H9 (cell line): ENCODE measurements around the gene BPIFB4. TPM values are rescaled to one million over a fixed set of nuclear protein-coding genes. Genes with fewer than 3 reads are reported as not detected.
"Not testable (repeated sequence)": the region's sequence is repeated elsewhere in the genome, so short reads cannot be mapped to it uniquely, and the experiment has no call there.

Source experiments
- DNase-seq: peaks from one replicate; pipeline ENCODE4 v3.0.0-alpha.2; 2017
- H2AFZ ChIP-seq: one replicate; pipeline ENCODE4 v1.6.1; 2013; ENCODE audit warnings: mild to moderate bottlenecking, low read length, control low read depth, moderate library complexity
- H2AK5ac ChIP-seq: 2 replicates; pipeline ENCODE4 v1.6.1; 2013; ENCODE audit warnings: low read length, control low read depth, mixed read lengths; ENCODE audit not compliant: insufficient read length
- H2BK120ac ChIP-seq: one replicate; pipeline ENCODE4 v1.6.1; 2013; ENCODE audit warnings: low read depth, mild to moderate bottlenecking, low read length, control low read depth, inconsistent platforms; ENCODE audit not compliant: poor library complexity, severe bottlenecking
- H2BK12ac ChIP-seq: 2 replicates; pipeline ENCODE4 v1.6.1; 2013; ENCODE audit warnings: low read length, control low read depth, mixed read lengths, low read depth; ENCODE audit not compliant: insufficient read length
- H2BK15ac ChIP-seq: 2 replicates; pipeline ENCODE4 v1.6.1; 2013; ENCODE audit warnings: low read depth, low read length, control low read depth
- H2BK20ac ChIP-seq: one replicate; pipeline ENCODE4 v1.6.1; 2013; ENCODE audit warnings: low read depth, mild to moderate bottlenecking, low read length, control low read depth, inconsistent platforms; ENCODE audit not compliant: poor library complexity, severe bottlenecking
- H2BK5ac ChIP-seq: 2 replicates; pipeline ENCODE4 v1.6.1; 2013; ENCODE audit warnings: low read length, control low read depth, mixed read lengths; ENCODE audit not compliant: insufficient read length
- H3K14ac ChIP-seq: 2 replicates; pipeline ENCODE4 v1.6.1; 2013; ENCODE audit warnings: low read length, control low read depth; ENCODE audit not compliant: insufficient read depth
- H3K18ac ChIP-seq: 2 replicates; pipeline ENCODE4 v1.6.1; 2013; ENCODE audit warnings: low read depth, mild to moderate bottlenecking, mixed read lengths, low read length, control low read depth; ENCODE audit not compliant: insufficient read length
- H3K23ac ChIP-seq: 2 replicates; pipeline ENCODE4 v1.6.1; 2013; ENCODE audit warnings: low read length, control low read depth, mixed read lengths, low read depth; ENCODE audit not compliant: insufficient read length
- H3K23me2 ChIP-seq: 2 replicates; pipeline ENCODE4 v1.6.1; 2013; ENCODE audit warnings: low read depth, mild to moderate bottlenecking, mixed read lengths, low read length, control low read depth; ENCODE audit not compliant: insufficient read length, poor library complexity, severe bottlenecking
- H3K27ac ChIP-seq: 2 replicates; pipeline ENCODE4 v1.5.1; 2013; ENCODE audit warnings: low read length, control low read depth, mixed read lengths, low read depth; ENCODE audit not compliant: insufficient read length
- H3K27me3 ChIP-seq: 2 replicates; pipeline ENCODE4 v1.6.1; 2013; ENCODE audit warnings: low read length, control low read depth, inconsistent platforms; ENCODE audit not compliant: insufficient read depth
- H3K4ac ChIP-seq: 2 replicates; pipeline ENCODE4 v1.6.1; 2013; ENCODE audit warnings: low read depth, mild to moderate bottlenecking, control low read depth, inconsistent platforms, low read length, moderate library complexity
- H3K4me1 ChIP-seq: 2 replicates; pipeline ENCODE4 v1.6.1; 2013; ENCODE audit warnings: low read length, control low read depth, inconsistent platforms; ENCODE audit not compliant: insufficient read depth
- H3K4me2 ChIP-seq: 2 replicates; pipeline ENCODE4 v1.6.1; 2013; ENCODE audit warnings: low read length, control low read depth, mixed read lengths; ENCODE audit not compliant: insufficient read length, insufficient read depth
- H3K56ac ChIP-seq: 2 replicates; pipeline ENCODE4 v1.6.1; 2013; ENCODE audit warnings: low read depth, mild to moderate bottlenecking, mixed read lengths, low read length, control low read depth; ENCODE audit not compliant: insufficient read length
- H3K79me1 ChIP-seq: 2 replicates; pipeline ENCODE4 v1.6.1; 2013; ENCODE audit warnings: low read depth, mild to moderate bottlenecking, moderate library complexity, low read length, control low read depth, inconsistent platforms; ENCODE audit not compliant: insufficient read depth, poor library complexity, severe bottlenecking
- H3K79me2 ChIP-seq: 2 replicates; pipeline ENCODE4 v1.6.1; 2013; ENCODE audit warnings: low read length, control low read depth, inconsistent platforms; ENCODE audit not compliant: insufficient read depth
- H3K9ac ChIP-seq: 2 replicates; pipeline ENCODE4 v1.6.1; 2013; ENCODE audit warnings: low read length, control low read depth, mixed read lengths; ENCODE audit not compliant: insufficient read length; ENCODE audit errors: extremely low read depth
- H3K9me3 ChIP-seq: one replicate; pipeline ENCODE4 v1.6.1; 2013; ENCODE audit warnings: low read depth, low read length, inconsistent platforms; ENCODE audit not compliant: control insufficient read depth
- H3T11ph ChIP-seq: one replicate; pipeline ENCODE4 v1.6.1; 2013; ENCODE audit warnings: mild to moderate bottlenecking, low read length, control low read depth, inconsistent platforms
- H4K20me1 ChIP-seq: one replicate; pipeline ENCODE4 v1.6.1; 2013; ENCODE audit not compliant: control insufficient read depth, insufficient read length, insufficient read depth
- H4K5ac ChIP-seq: 2 replicates; pipeline ENCODE4 v1.6.1; 2013; ENCODE audit warnings: low read depth, mild to moderate bottlenecking, mixed read lengths, low read length, control low read depth; ENCODE audit not compliant: insufficient read length
- H4K8ac ChIP-seq: replicated peaks from 2 replicates; pipeline ENCODE4 v1.6.1; 2013; ENCODE audit warnings: low read length, control low read depth, mixed read lengths, low read depth; ENCODE audit not compliant: insufficient read length
- H4K91ac ChIP-seq: 2 replicates; pipeline ENCODE4 v1.6.1; 2013; ENCODE audit warnings: low read depth, mild to moderate bottlenecking, moderate library complexity, mixed read lengths, low read length, control low read depth; ENCODE audit not compliant: insufficient read length
- H3K27ac Mint-ChIP-seq, 3 experiments: 2 replicates in 2 of 3; 3 replicates in 1 of 3; pipeline ENCODE4 v1.8.0; 2020 to 2021; ENCODE audit warnings: mixed read lengths in 3 of 3, mild to moderate bottlenecking in 1 of 3, moderate library complexity in 1 of 3
- H3K27me3 Mint-ChIP-seq: 2 replicates; pipeline ENCODE4 v1.8.0; 2021; ENCODE audit warnings: low read depth, mild to moderate bottlenecking, moderate library complexity, mixed read lengths
- H3K36me3 Mint-ChIP-seq, 3 experiments: 2 replicates in 2 of 3; 3 replicates in 1 of 3; pipeline ENCODE4 v1.8.0; 2020 to 2021; ENCODE audit warnings: low read depth in 3 of 3, mixed read lengths in 3 of 3; ENCODE audit not compliant: insufficient read depth in 1 of 3
- H3K4me1 Mint-ChIP-seq, 2 experiments: 2 replicates each; pipeline ENCODE4 v1.8.0; 2020; ENCODE audit warnings: mixed read lengths in 2 of 2
- H3K4me3 Mint-ChIP-seq, 2 experiments: 2 replicates in 1 of 2; 3 replicates in 1 of 2; pipeline ENCODE4 v1.8.0; 2020 to 2021; ENCODE audit warnings: mild to moderate bottlenecking in 2 of 2, mixed read lengths in 2 of 2, moderate library complexity in 1 of 2
- H3K9me3 Mint-ChIP-seq, 2 experiments: 2 replicates in 1 of 2; 3 replicates in 1 of 2; pipeline ENCODE4 v1.8.0; 2020; ENCODE audit warnings: mild to moderate bottlenecking in 2 of 2, mixed read lengths in 2 of 2, moderate library complexity in 1 of 2
- WGBS: extraction: QIAGEN DNeasy Blood & Tissue Kit; methylation state at CpG from one replicate; pipeline ENCODE4 v1.1.7; 2013; ENCODE audit warnings: missing lambda C conversion rate, low lambda C conversion rate, mixed read lengths; ENCODE audit not compliant: insufficient read length; ENCODE audit errors: extremely low coverage; 5-methylcytosine and 5-hydroxymethylcytosine counted together
- total RNA-seq: library from RNA; stranded (reverse); gene quantifications from 2 replicates; pipeline ENCODE4 v1.2.1, GENCODE V29; 2021
- TF ChIP-seq, protein P1 (sequence below): fragments of 200-600 bp; sonication (generic); conservative IDR thresholded peaks from 3 replicates; pipeline ENCODE4 v1.8.0; 2021; ENCODE audit warnings: antibody characterized with exemption, mild to moderate bottlenecking

The BPIFB4 gene
- total RNA-seq, 1 experiment from 2014 or later, result not detected

DNA sequence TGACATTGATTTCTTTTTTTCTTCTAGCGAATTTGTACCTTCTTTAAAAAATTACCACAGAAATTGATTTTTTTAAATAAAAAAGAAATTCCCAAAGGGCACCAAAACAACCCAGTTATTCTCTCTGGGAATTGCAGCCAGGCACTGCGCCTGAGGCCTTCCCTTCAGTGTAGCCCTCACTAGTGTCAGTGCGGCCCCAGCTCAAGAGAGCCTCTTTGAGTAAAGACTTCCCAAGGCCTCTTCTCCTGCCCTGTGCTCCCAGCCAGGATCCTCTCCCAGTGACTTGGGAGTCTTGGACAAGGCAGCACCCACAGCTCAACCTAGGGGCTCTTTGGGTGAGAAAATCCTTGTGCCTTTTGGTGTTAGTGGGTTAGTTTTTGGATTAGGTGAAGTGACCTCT is 41.5 kb downstream of the BPIFB4 start:
- Histone ChIP-seq H3K4me2 (no peak overlapping the region), H3K56ac (no peak overlapping the region), H4K5ac (no peak overlapping the region), H3K9me3 (no peaks in the 10 kb centered on the region), H3K79me2 (no peaks in the 10 kb centered on the region), H3K9ac (no peak overlapping the region), H2AK5ac (no peak overlapping the region), H3K23me2 (no peaks in the 10 kb centered on the region), H2BK5ac (no peak overlapping the region), H3K18ac (no peak overlapping the region), H3K14ac (no peak overlapping the region), H3K4ac (no peak overlapping the region), H3K23ac (no peak overlapping the region), H3K4me1 (no peaks in the 10 kb centered on the region), H2BK20ac (no peak overlapping the region), H4K20me1 (no peaks in the 10 kb centered on the region), H2AFZ (no peak overlapping the region), H3T11ph (no peak overlapping the region), H2BK12ac (no peak overlapping the region), H3K27me3 (no peaks in the 10 kb centered on the region), H2BK15ac (no peak overlapping the region), H2BK120ac (no peak overlapping the region), H3K27ac (no peak overlapping the region), H4K8ac (no peak overlapping the region), H3K79me1 (no peaks in the 10 kb centered on the region), H4K91ac (no peak overlapping the region)
- Mint-ChIP-seq H3K4me3 (no peak overlapping the region), H3K36me3 (peaks cover 2 to 5% (median 4%) of the 10 kb centered on the region in 3 experiments; a peak in 4 of 7 replicates), H3K4me1 (peaks cover 0 to under 1% of the 10 kb centered on the region in 2 experiments; a peak in 1 of 4 replicates), H3K27ac (no peak overlapping the region), H3K9me3 (peaks cover 20 to 21% of the 10 kb centered on the region in 2 experiments), H3K27me3 (peaks cover 42% of the 10 kb centered on the region)
- TF ChIP-seq, protein P1, sequence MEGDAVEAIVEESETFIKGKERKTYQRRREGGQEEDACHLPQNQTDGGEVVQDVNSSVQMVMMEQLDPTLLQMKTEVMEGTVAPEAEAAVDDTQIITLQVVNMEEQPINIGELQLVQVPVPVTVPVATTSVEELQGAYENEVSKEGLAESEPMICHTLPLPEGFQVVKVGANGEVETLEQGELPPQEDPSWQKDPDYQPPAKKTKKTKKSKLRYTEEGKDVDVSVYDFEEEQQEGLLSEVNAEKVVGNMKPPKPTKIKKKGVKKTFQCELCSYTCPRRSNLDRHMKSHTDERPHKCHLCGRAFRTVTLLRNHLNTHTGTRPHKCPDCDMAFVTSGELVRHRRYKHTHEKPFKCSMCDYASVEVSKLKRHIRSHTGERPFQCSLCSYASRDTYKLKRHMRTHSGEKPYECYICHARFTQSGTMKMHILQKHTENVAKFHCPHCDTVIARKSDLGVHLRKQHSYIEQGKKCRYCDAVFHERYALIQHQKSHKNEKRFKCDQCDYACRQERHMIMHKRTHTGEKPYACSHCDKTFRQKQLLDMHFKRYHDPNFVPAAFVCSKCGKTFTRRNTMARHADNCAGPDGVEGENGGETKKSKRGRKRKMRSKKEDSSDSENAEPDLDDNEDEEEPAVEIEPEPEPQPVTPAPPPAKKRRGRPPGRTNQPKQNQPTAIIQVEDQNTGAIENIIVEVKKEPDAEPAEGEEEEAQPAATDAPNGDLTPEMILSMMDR, result no peak
- DNase-seq, result no peak
- no CpG with 5 or more reads among the region's 3 CpGs for WGBS

DNA sequence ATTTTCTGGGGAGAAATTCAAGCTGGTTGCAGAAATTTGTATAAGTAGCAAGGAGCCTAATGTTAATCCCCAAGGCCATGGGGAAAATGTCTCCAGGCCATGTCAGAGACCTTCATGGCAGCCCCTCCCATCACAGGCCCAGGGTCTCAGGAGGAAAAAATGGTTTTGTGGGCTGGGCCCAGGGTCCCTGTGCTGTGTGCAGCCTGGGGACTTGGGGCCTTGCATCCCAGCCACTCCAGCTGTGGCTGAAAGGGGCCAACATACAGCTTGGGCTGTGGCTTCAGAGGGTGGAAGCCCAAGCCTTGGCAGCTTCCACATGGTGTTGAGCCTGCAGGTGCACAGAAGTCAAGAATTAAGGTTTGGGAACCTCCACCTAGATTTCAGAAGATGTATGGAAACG is 42.9 kb downstream of the BPIFB4 start:
- H3K9me3 Mint-ChIP-seq, result peaks cover 17 to 18% of the 10 kb centered on the region in 2 experiments
- not testable (repeated sequence) for H2BK5ac ChIP-seq, H3K4me2 ChIP-seq, H3K14ac ChIP-seq, H3K56ac ChIP-seq, H3K27ac Mint-ChIP-seq, H2BK12ac ChIP-seq, H4K8ac ChIP-seq, H3K18ac ChIP-seq, H2BK20ac ChIP-seq, H3K79me1 ChIP-seq, H4K5ac ChIP-seq, H3K4me1 Mint-ChIP-seq, H3K23me2 ChIP-seq, H4K91ac ChIP-seq, H3K27ac ChIP-seq, H2AK5ac ChIP-seq, H2BK120ac ChIP-seq, H3K4me3 Mint-ChIP-seq, H3K36me3 Mint-ChIP-seq, H2AFZ ChIP-seq, H3T11ph ChIP-seq, H3K4me1 ChIP-seq, H3K27me3 ChIP-seq, H3K79me2 ChIP-seq, H4K20me1 ChIP-seq, H3K4ac ChIP-seq, H3K9ac ChIP-seq, H3K9me3 ChIP-seq, H2BK15ac ChIP-seq, H3K23ac ChIP-seq, DNase-seq
- peaks cover 43% of the 10 kb centered on the region for H3K27me3 Mint-ChIP-seq
- no CpG with 5 or more reads among the region's 1 CpG for WGBS
